D721Med (cell line): ENCODE data around the gene GALNS.
"Not testable (repeated sequence)": the region's sequence is repeated elsewhere in the genome, so short reads cannot be mapped to it uniquely, and the experiment has no call there.

Source experiments
- DNase-seq: peaks from one replicate; pipeline ENCODE4 v3.0.0; 2011; ENCODE audit warnings: low spot score; ENCODE audit not compliant: insufficient read length
- FAIRE-seq: peaks from 2 replicates; lab custom pipeline; 2011; peaks lifted over from hg19 to GRCh38; lab: Jason Lieb, UNC
- TF ChIP-seq, protein P1 (sequence below): IDR thresholded peaks from 2 replicates; pipeline ENCODE4 v1.5.1; 2012; ENCODE audit warnings: mild to moderate bottlenecking, control low read depth; ENCODE audit not compliant: insufficient read depth; ENCODE audit errors: missing control alignments

GALNS gene

DNA sequence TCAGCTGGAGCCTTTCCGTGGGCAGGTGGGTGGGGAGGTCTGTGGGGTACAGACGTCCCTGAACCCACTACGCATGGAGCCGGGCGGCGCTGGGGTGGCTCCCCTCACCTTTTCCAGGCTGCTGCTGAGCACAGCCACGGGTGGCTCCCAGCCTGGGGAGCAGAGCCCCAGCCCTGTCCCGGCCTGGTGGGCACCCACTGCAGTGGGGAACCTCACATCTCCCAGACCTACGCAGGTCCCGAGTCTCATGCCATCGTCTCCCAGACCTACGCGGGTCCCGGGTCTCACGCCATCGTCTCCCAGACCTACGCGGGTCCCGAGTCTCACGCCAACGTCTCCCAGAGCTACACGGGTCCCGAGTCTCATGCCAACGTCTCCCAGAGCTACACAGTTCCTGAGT, 28.0 kb downstream of the GALNS start:
- FAIRE-seq, result no peak
- TF ChIP-seq, protein P1, sequence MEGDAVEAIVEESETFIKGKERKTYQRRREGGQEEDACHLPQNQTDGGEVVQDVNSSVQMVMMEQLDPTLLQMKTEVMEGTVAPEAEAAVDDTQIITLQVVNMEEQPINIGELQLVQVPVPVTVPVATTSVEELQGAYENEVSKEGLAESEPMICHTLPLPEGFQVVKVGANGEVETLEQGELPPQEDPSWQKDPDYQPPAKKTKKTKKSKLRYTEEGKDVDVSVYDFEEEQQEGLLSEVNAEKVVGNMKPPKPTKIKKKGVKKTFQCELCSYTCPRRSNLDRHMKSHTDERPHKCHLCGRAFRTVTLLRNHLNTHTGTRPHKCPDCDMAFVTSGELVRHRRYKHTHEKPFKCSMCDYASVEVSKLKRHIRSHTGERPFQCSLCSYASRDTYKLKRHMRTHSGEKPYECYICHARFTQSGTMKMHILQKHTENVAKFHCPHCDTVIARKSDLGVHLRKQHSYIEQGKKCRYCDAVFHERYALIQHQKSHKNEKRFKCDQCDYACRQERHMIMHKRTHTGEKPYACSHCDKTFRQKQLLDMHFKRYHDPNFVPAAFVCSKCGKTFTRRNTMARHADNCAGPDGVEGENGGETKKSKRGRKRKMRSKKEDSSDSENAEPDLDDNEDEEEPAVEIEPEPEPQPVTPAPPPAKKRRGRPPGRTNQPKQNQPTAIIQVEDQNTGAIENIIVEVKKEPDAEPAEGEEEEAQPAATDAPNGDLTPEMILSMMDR, result no peak
- no peak for DNase-seq

DNA sequence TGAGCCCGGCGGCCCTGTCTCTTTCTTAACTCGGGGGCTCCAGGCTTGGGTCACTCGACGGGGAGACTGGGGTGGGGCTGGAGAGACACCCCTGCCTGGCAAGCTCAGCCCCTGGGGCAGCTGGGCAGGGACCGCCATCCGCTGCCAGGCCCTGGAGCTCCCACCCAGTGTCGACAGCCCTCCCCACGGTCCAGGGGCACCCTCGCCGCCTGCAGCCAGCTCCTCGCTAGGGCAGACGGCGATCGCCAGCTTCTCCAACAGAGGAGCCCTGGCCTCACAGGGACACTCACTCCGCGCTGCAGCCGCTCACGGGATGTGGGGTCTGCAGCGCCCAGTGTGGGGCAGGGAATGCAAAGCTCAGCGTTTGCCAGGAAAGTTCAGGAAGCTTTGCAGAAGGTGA, 29.0 kb downstream of the GALNS start:
- DNase-seq (no peak), FAIRE-seq (no peak)
- TF ChIP-seq, protein P1, result no peak

DNA sequence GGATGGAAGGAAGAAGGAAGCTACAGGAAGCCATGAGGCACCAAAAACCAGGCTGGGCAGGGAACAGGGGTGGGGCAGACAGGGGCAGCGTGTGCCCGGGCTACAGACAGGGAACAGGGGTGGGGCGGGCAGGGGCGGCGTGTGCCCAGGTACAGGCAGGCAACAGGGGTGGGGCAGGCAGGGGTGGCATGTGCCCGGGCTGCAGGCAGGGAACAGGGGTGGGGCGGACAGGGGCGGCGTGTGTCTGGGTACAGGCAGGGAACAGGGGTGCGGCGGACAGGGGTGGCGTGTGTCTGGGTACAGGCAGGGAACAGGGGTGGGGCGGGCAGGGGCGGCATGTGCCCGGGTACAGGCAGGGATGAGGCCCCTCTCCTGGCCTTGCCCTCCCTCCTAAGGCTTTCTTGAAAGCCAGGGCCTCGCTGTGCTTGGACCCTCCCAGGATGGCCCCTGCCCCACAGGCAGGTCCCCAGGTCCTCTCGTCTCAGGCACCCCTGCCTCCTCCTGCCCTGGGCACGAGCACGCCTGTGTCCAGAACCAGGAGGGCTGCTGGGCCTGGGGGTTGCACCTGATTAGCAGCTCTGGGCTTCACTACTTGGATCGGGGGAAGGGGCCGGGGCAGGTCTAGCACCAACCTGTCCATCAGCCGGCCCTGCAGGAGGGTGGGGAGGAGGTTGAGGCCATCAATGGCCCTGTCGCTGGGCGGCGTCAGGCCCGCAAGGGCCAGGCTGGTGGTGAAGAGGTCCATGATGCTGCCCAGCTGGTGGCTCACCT, 30.5 kb downstream of the GALNS start:
- no peak for FAIRE-seq
- DNase-seq, result no peak
- TF ChIP-seq, protein P1, result no peak

DNA sequence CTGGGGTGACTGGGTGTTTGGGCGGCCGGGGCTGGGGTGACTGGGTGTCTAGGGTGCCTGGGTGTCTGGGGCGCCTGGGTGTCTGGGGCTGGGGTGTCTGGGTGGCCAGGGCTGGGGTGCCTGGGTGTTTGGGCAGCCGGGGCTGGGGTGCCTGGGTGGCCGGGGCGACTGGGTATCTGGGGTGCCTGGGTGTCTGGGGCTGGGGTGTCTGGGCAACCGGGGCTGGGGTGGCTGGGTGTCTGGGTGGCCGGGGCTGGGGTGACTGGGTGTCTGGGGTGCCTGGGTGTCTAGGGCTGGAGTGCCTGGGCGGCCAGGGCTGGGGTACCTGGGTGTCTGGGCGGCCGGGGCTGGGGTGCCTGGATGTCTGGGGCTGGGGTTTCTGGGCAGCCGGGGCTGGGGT, 31.6 kb downstream of the GALNS start:
- no peak for FAIRE-seq
- TF ChIP-seq, protein P1, result no peak
- no peak for DNase-seq

DNA sequence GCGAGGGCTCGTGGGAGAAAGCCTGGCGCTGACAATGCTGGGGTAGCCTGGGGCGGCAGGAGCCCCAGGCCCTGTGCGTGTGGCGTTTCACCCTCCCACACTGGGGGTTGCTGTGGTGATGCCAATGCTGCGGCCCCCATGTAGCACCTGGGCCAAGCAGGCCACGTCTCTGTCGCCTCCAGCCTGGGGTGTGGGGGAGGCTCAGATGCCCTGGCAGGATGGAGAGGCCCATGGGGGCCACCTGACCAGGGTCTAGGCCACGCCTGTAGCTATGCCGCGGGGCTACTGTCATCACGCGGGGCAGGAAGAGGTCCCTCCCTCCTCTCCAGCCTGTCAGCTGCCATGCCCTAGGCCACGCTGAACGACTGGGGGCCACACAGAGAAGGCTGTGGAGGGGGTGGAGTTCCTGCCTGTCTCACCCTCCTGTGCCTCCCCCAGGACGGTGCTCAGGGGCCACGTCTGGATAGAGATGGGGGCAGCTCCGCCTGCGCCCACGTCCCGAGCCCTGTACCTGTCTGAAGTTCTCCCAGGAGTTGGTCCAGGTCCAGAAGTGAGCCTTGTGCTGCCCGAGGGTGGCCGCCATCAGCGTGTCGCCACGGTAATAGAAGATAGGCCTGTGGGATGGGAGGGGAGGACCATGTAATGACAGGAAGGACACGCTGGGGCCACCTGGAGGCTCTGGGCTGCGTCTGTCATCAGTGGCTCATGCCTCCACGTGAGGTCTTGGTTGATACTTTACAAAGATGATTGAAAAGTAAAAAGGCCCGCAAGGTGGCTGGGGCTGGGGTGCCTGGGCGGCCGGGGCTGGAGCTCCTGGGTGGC, 32.3 kb downstream of the GALNS start:
- DNase-seq (no peak), FAIRE-seq (no peak)
- TF ChIP-seq, protein P1, result no peak

DNA sequence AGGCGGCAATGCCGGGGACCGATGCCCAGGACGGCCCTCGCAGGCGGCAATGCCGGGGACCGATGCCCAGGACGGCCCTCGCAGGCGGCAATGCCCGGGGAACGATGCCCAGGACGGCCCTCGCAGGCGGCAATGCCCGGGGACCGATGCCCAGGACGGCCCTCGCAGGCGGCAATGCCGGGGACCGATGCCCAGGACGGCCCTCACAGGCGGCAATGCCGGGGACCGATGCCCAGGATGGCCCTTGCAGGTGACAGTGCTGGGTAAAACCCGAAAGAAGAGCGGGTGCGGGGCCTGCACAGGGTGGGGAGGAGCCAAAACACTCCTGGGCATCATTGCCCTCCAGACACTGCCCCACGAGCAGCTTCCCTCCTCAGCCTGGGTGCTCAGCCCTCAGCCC, 33.1 kb downstream of the GALNS start:
- not testable (repeated sequence) for DNase-seq

DNA sequence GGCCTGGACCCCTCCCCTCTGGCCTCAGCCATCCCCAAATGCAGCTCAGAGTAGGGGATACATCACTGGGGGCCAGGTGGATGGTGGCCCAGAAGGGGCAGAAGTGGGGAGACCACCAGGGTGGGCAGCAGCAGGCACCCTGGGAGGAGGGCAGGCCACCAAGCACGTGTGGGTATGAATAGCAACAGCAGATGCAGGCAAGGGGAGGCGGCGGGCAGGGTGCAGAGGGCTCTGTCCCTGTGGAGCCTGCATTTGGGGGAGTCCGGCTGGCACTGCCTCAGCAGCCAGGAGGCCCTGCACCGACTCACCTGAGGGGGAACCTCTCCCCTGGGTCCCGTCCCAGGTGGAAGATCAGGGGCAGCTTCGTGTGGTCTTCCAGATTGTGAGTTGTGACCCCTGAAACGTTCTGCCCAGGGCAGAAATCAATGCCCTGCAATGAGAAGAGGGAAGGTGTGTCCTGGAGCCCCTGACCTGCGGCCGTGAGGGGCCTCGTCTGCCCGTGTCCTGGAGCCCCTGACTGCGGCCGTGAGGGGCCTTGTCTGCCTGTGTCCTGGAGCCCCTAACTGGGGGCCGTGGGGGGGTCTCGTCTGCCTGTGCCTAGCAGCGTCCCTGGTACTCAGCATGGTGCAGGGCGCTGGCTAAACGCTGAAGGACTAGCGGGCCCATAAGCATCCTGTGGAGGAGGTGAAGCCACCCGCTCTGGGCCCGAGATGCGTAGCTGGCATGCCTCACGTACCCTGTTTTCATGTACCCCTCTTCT, 34.3 kb downstream of the GALNS start:
- FAIRE-seq, result no peak

More for the DNA sequence above, 33.1 kb downstream of the GALNS start:
- FAIRE-seq, result not testable (repeated sequence)

More for the DNA sequence above, 34.3 kb downstream of the GALNS start:
- no peak for DNase-seq
- TF ChIP-seq, protein P1, result no peak
